Articular chondrocyte of knee joint (primary cell): ENCODE measurements around the gene RANBP2. TPM values are rescaled to one million over a fixed set of nuclear protein-coding genes. Genes with fewer than 3 reads are reported as not detected.

Source experiments
- small RNA-seq: library from RNA; depleted of rRNA; stranded (forward); fragments of <200 nt; gene quantifications from one replicate; pipeline ENCODE3, GENCODE V24; 2012
- total RNA-seq: library from RNA; depleted of rRNA; stranded (reverse); fragments of >200 nt; gene quantifications from 2 replicates; pipeline ENCODE4 v1.2.3, GENCODE V29; 2012

The RANBP2 gene
- 83.2 and 105 TPM in 2 replicates for total RNA-seq

DNA sequence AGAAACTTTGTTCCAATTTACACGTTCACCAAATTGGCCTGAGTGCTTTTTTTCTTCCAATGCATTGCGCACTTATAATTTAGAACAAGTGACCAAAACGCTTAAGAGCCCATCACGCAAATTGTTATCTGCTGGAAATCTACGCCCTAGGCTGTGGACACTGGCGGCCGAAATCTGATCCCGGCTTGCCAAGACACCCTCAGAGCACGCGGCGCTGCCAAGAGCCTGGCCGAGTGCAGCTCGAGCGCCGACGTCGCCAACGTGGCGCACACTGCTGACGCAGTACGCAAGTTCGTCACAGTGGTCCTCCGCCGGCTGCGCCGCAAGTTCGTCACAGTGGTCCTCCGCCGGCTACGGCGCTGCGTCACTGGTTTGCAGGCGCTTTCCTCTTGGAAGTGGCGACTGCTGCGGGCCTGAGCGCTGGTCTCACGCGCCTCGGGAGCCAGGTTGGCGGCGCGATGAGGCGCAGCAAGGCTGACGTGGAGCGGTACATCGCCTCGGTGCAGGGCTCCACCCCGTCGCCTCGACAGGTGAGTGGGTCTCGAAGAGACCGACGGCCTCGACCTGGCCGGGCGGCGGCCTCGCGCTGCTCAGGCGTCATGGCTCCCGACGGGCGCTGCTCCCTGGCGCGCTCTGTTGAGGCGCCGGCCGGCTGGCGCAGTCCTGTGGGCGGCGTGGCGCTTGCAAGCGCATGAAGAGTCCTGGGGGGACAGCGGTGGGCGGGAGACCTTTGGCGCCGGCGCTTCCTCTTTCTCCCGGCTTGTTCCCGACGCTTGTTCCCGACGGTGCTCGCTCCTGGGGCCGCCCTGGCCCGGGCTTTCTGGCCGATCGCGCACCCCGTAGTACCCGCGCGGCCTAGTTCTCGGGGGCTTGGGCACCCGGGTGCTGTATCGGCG, at the start of gene RANBP2:
RANBP2 (plus strand) TSS at position 334 of the 896 bp plus-strand sequence; CDS start at position 459, 125 bp downstream.

DNA sequence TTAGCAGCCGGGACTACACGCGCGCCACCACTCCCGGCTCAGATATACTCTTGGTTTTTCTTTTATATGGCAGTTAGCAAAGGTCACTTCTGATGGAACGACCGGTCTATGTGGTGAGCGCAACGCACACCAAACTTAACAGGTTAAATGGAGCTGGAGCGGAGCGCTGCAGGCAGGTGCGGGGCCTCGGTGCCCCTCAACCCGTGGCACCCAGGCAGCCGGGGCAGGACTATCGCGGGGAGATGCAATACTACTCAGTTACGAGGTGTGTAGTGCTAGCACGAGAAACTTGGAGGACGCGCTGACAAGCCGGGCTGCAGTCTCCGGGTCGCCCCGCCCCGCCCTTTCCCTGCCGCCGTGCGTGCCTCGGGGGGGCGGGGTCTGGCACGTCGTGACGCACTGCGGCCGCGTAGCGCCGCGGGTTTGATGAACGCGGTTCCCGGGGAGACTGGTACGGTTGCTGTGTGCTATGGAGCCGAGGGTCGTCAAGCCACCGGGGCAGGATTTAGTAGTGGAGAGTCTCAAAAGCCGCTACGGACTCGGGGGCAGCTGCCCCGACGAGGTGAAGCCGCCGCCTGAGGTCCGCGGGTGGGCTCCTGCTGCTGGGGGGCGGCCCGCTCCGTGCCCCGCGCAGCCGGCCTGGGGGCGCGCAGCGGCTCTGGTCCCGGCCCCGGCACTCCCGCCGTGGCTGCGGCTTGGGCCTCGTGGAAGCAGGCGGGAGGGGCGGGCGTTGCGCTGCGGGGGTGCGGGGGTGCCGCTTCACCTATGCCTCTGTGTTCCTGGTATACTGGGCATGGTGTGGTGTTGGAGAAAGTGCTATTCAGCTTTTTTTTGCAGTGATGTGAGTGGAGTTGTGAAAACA, 67.3 kb downstream of the RANBP2 start, which contains the start of gene CCDC138:
CCDC138 (plus strand) TSS at position 418 of the 862 bp plus-strand sequence; CDS start at position 470, 52 bp downstream.

Small RNAs within 50 kb of the gene (small RNA-seq; reads per million reads assigned to genes)
- gene AC010095.1: not detected

Other genes with a start within 250 kb of the RANBP2 start
- 79.2 and 86.2 TPM in 2 replicates for gene LIMS1, start 185.0 kb upstream of the RANBP2 start, total RNA-seq
- gene CCDC138, start 67.3 kb downstream of the RANBP2 start, total RNA-seq: 5.6 and 6.5 TPM in 2 replicates